Kidney epithelial cell (primary cell): ENCODE measurements around the gene ADGRA1. TPM values are rescaled to one million over a fixed set of nuclear protein-coding genes. Genes with fewer than 3 reads are reported as not detected.

Experiments used
- DNase-seq: peaks from one replicate; pipeline ENCODE4 v3.0.0-alpha.2; 2010; ENCODE audit warnings: low read depth
- H3K27me3 ChIP-seq: 2 replicates; pipeline ENCODE4 v1.6.0; 2011; ENCODE audit warnings: low read length; ENCODE audit not compliant: control insufficient read depth, insufficient read depth
- H3K36me3 ChIP-seq: 2 replicates; pipeline ENCODE4 v1.5.1; 2011; ENCODE audit warnings: low read length; ENCODE audit not compliant: control insufficient read depth, insufficient read depth
- H3K4me3 ChIP-seq: 2 replicates; pipeline ENCODE4 v1.5.1; 2011; ENCODE audit warnings: low read depth, mild to moderate bottlenecking, control low read depth, low read length
- total RNA-seq: library from RNA; depleted of rRNA; stranded (reverse); fragments of >200 nt; gene quantifications from 2 replicates; pipeline ENCODE4 v1.2.3, GENCODE V29; 2015
- TF ChIP-seq, protein P1 (sequence below): IDR thresholded peaks from 2 replicates; pipeline ENCODE4 v1.5.1; 2011; ENCODE audit warnings: mild to moderate bottlenecking, moderate library complexity, low read length, control low read depth, inconsistent platforms; ENCODE audit not compliant: insufficient read depth, poor library complexity, severe bottlenecking

ADGRA1 gene
- total RNA-seq, 1 donor from 2014 or later, result not detected

DNA sequence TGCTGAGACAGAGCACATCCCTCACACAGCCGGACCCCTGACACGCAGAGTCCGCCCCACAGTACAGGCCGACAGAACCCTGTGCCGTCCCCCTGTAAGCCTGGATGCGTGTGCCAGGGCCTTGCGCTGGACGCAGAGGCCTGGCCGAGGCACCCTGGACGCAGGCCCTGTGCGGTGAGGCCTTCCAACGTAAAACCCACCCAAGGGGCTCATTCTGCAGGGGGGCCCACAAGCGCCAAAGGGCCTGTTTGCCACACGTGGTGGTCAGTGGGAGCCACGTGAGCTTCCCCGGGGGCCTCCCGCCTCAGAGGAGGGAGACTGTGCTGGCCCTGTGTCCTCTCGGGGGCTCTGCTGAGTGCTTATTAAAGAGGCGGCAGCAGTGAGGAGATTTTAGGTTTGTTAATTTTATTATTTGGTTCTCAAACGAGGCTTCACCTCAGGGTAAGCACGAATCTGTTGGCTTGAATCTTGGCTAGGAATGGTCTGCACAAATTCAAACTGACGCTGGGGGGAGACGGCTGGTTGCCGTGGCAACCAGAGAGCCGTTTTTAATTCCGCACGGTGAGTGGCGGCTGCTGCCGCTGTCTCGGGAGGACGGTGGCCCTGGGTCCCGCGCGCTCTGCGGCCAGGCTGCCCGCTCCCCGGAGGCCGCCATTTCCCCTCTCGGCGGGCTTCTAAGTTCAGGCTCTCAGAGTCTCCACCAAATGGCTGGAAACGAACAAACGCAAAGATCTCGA, 4.9 kb upstream of the ADGRA1 start:
- peaks cover 18% of the 10 kb centered on the region for H3K27me3 ChIP-seq
- no peak overlapping the region for H3K4me3 ChIP-seq
- no peak for DNase-seq
- TF ChIP-seq, protein P1, sequence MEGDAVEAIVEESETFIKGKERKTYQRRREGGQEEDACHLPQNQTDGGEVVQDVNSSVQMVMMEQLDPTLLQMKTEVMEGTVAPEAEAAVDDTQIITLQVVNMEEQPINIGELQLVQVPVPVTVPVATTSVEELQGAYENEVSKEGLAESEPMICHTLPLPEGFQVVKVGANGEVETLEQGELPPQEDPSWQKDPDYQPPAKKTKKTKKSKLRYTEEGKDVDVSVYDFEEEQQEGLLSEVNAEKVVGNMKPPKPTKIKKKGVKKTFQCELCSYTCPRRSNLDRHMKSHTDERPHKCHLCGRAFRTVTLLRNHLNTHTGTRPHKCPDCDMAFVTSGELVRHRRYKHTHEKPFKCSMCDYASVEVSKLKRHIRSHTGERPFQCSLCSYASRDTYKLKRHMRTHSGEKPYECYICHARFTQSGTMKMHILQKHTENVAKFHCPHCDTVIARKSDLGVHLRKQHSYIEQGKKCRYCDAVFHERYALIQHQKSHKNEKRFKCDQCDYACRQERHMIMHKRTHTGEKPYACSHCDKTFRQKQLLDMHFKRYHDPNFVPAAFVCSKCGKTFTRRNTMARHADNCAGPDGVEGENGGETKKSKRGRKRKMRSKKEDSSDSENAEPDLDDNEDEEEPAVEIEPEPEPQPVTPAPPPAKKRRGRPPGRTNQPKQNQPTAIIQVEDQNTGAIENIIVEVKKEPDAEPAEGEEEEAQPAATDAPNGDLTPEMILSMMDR, result no peak
- no peaks in the 10 kb centered on the region for H3K36me3 ChIP-seq

DNA sequence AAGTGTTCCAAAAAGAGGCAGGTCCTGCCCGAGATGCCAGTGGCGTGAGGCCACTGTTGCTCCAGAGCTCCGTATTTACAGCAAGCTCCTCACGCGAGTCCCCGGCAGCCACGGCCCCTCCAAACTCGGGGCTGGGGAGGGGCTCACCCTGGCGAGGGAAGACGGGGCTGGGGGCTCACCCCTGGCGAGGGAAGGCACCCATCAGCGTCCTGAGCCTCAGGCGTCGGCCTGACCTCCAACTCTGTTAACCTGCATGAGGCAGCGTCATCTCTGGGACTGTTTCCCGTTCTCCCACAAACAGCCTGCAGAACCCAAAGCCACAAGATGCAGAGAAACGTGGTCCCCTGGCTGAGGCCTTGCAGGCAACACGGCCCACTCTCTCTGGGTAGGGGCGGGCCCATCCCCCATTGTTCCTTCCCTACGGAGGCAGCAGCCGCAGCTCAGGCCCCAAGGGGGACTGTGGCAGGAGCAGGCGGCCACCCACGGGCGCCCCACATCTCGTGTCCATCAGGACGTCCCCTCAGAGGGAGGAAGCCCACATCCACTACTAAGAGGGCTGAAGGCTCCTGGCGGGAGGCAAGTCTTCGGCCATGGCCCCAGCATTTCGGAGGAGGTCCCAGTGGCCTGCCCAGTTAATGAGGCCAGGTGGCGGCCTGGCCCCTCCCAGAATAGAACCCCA, 4.2 kb upstream of the ADGRA1 start:
- DNase-seq, result no peak
- Histone ChIP-seq H3K27me3 (peaks cover 24% of the 10 kb centered on the region), H3K4me3 (no peak overlapping the region)

DNA sequence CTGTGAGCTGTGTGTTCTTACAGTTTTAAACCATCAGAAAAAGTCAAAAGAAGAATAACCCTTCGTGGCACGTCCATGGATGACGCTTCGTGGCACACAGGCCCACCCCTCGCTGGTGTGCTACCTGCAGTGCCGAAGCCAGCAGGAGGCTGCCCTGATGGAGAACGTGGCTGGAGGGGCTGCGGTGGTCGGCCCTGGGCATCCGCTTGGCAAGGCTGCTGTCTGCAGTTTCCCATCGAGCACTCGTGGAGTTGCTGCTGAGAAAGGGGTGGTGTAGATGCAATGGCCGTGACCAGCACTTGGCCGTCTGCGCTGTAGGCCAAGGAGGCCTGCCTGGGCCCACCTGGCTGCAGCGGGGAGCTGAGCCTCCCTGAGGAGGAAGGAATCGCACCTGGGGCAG, 3.2 kb upstream of the ADGRA1 start:
- no peak for DNase-seq
- peaks cover 33% of the 10 kb centered on the region for H3K27me3 ChIP-seq
- no peaks in the 10 kb centered on the region for H3K36me3 ChIP-seq
- H3K4me3 ChIP-seq, result no peak overlapping the region
- TF ChIP-seq, protein P1, result no peak

More for the DNA sequence above, 4.2 kb upstream of the ADGRA1 start:
- no peaks in the 10 kb centered on the region for H3K36me3 ChIP-seq
- TF ChIP-seq, protein P1, result no peak

DNA sequence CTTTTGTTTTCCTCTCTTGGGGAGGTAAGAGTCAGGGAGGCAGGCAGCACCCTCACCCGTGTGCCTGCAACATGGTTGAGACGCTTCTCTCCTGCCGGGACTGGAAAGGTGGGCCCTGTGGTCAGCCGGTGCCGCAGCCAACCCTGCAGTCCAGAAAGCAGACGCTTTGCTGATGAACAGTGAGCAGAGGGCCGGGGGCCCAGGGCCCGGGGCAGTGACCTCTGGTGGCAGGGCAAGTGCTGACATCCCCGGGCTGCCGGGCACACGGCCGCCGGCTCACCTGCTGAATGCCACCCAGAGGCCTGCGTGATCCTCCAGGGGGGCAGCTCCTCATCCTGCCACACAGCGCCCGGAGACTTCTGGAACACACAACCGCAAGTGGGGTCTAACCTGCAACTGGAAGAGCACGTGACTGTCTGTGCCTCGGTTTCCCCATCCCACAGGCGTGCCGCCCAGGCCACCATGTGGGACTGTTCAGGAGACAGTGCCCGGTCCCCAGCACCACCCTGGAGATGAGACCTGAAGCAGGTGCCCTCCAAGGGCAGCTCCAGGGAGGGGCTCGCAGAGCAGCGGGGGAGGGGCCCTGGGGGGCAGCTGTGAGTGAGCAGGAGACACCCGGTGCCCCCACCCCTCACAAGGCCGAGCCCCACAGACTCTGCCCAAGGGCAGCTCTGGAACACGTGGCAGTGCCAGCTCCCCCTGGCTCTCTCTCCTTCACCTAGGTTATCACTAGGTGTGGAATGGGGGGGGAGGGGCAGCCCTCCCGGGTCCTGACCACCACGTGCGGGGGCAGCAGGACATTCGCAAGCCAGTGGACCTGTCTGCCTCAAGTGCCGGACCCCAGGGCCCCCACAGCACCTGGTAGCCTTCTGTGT, 2.2 kb upstream of the ADGRA1 start:
- DNase-seq, result no peak
- TF ChIP-seq, protein P1, result no peak
- Histone ChIP-seq H3K27me3 (peaks cover 43% of the 10 kb centered on the region), H3K4me3 (no peak overlapping the region), H3K36me3 (no peaks in the 10 kb centered on the region)

DNA sequence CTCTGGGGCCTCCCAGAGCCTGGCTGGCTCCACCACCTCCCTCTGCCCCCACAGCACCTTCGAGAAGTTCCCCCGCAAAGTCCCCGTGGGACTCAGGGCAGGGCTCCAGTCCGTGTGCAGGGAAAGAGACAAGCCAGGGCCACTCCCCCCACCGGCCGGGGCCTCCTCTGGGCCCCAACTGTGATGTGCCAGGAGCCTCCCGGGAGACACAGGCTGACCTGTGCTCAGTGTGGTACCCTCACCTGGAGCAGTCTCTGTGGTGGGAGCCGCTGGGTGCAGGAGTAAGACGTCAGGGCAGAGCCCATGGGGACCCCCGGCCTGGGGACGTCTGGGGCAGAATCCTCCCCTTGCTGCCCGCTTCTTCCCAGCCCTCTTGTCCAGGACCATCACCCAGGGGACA, 1.5 kb upstream of the ADGRA1 start:
- no peak for DNase-seq
- H3K27me3 ChIP-seq, result peaks cover 44% of the 10 kb centered on the region
- no peaks in the 10 kb centered on the region for H3K36me3 ChIP-seq
- TF ChIP-seq, protein P1, result no peak
- no peak overlapping the region for H3K4me3 ChIP-seq
